H1 (cell line): ENCODE results near the gene SLC24A3. TPM values are rescaled to one million over a fixed set of nuclear protein-coding genes. Genes with fewer than 3 reads are reported as not detected.

ENCODE experiments used
- CEBPB ChIP-seq: IDR thresholded peaks from 2 replicates; pipeline ENCODE4 v1.6.1; 2012; ENCODE audit warnings: low read depth, low read length
- CHD1 ChIP-seq: IDR thresholded peaks from 2 replicates; pipeline ENCODE4 v1.6.1; 2012; ENCODE audit warnings: low read depth, low read length, improper control_type of control experiment
- PHF8 ChIP-seq: fragments of 200-600 bp; sonication (generic); conservative IDR thresholded peaks from 2 replicates; pipeline ENCODE4 v1.7.1; 2012; ENCODE audit warnings: low read depth, mild to moderate bottlenecking, inconsistent platforms, low read length, moderate library complexity
- RBBP5 ChIP-seq: IDR thresholded peaks from 2 replicates; pipeline ENCODE4 v1.7.1; 2012; ENCODE audit warnings: low read depth, mild to moderate bottlenecking, inconsistent platforms, low read length, moderate library complexity, borderline replicate concordance
- RXRA ChIP-seq: IDR thresholded peaks from 2 replicates; pipeline ENCODE4 v1.6.1; 2011; ENCODE audit warnings: low read depth, mild to moderate bottlenecking, low read length, moderate library complexity; ENCODE audit not compliant: insufficient read depth
- SP4 ChIP-seq: IDR thresholded peaks from 2 replicates; pipeline ENCODE4 v1.6.1; 2012; ENCODE audit warnings: low read length, inconsistent platforms
- TAF7 ChIP-seq: optimal IDR thresholded peaks from 2 replicates; pipeline ENCODE3; 2011; ENCODE audit warnings: low read depth, mild to moderate bottlenecking, inconsistent platforms, low read length, moderate library complexity, borderline replicate concordance
- polyA plus RNA-seq, 7 experiments: library from polyadenylated mRNA; depleted of rRNA in 3 of 7; stranded (reverse) in 5 of 7; unstranded in 2 of 7; fragments of >200 nt in 5 of 7; fragments of 200-250 nt in 2 of 7; gene quantifications; 1 replicate in 5 of 7; 2 replicates in 1 of 7; 4 replicates in 1 of 7; pipeline versions ENCODE4 v1.2.1 to v1.2.3, GENCODE V29; 2011 to 2013; ENCODE audit warnings: missing spikeins in 2 of 7, mixed read lengths in 2 of 7
- total RNA-seq: library from RNA; stranded (reverse); fragmentation: NEBNext Ultra II Directional; extraction: Animal tissue kit (Norgen Biotek cat#: 25700); gene quantifications from 2 replicates; pipeline ENCODE4 v1.2.1, GENCODE V29; 2021

Gene SLC24A3
- total and polyA plus RNA-seq, 2 of the 8 experiments (the other 6 are each of a cell fraction or from before 2014, with no cell fraction given) = 4.5 to 6.3 TPM

DNA sequence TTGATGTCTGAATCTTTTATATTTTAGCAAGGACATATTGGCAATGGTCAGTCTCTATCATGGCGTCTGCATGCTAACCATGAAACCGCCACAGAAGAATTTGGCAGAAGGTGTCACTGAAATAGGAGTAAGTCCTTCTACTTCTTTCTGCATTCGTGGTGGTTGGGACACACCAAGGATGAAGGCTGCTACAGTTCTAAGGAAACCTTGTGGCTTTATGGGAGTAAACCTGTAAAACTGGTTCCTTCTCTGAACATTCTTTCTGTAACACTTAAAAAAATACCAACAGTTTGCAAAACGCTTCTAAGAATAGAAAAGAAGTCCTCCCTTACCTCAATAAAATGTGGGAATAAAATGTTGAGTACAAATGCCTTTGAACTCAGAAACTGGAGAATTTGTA lies 195.3 kb downstream of the SLC24A3 start (continued):
- TF ChIP-seq RXRA (no peak), CHD1 (no peak), SP4 (no peak), RBBP5 (no peak), CEBPB (no peak), PHF8 (no peak), TAF7 (no peak)
- TF ChIP-seq, all 59 proteins: peak for 0
